Liver (tissue), 3 donors: ENCODE data around the gene FRMPD1.

Experiments
- CTCF ChIP-seq: fragments of 150-350 bp; IDR thresholded peaks from 2 replicates; pipeline ENCODE4 v1.5.1; 2017; ENCODE audit warnings: improper control_type of control experiment, low read depth, low read length; ENCODE audit not compliant: missing input control
- MAX ChIP-seq: IDR thresholded peaks from 2 replicates; pipeline ENCODE4 v1.6.1; 2016; ENCODE audit warnings: antibody characterized with exemption
- RAD21 ChIP-seq, 2 donors: IDR thresholded peaks; 2 replicates each; pipeline ENCODE4 v1.6.1; 2016; ENCODE audit warnings: antibody characterized with exemption in 2 of 2, mild to moderate bottlenecking in 2 of 2
- TF ChIP-seq, protein P1 (sequence below): IDR thresholded peaks from 2 replicates; pipeline ENCODE4 v1.6.1; 2016; ENCODE audit warnings: antibody characterized with exemption
- donor health status: healthy.
- donor health status: healthy.

- TF ChIP-seq CTCF (no peak), RAD21 (IDR thresholded peaks at IDR 0.05) (no peak), MAX (no peak)
- TF ChIP-seq, protein P1, sequence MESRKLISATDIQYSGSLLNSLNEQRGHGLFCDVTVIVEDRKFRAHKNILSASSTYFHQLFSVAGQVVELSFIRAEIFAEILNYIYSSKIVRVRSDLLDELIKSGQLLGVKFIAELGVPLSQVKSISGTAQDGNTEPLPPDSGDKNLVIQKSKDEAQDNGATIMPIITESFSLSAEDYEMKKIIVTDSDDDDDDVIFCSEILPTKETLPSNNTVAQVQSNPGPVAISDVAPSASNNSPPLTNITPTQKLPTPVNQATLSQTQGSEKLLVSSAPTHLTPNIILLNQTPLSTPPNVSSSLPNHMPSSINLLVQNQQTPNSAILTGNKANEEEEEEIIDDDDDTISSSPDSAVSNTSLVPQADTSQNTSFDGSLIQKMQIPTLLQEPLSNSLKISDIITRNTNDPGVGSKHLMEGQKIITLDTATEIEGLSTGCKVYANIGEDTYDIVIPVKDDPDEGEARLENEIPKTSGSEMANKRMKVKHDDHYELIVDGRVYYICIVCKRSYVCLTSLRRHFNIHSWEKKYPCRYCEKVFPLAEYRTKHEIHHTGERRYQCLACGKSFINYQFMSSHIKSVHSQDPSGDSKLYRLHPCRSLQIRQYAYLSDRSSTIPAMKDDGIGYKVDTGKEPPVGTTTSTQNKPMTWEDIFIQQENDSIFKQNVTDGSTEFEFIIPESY, result no peak
Measured at GRCh38 chr9:37679649-37680402, 29.1 kb downstream of the FRMPD1 start.
